GM21717 (cell line): ENCODE measurements around the gene PLEKHM3.
"Not testable (repeated sequence)": the region's sequence is repeated elsewhere in the genome, so short reads cannot be mapped to it uniquely, and the experiment has no call there.

Source experiments
- ATAC-seq: cut with Tn5 transposase; IDR thresholded peaks from one replicate; pipeline ENCODE4 v1.9.1; 2021; ENCODE audit warnings: mild to moderate bottlenecking, moderate library complexity; ENCODE audit not compliant: unreplicated experiment

PLEKHM3 gene

DNA sequence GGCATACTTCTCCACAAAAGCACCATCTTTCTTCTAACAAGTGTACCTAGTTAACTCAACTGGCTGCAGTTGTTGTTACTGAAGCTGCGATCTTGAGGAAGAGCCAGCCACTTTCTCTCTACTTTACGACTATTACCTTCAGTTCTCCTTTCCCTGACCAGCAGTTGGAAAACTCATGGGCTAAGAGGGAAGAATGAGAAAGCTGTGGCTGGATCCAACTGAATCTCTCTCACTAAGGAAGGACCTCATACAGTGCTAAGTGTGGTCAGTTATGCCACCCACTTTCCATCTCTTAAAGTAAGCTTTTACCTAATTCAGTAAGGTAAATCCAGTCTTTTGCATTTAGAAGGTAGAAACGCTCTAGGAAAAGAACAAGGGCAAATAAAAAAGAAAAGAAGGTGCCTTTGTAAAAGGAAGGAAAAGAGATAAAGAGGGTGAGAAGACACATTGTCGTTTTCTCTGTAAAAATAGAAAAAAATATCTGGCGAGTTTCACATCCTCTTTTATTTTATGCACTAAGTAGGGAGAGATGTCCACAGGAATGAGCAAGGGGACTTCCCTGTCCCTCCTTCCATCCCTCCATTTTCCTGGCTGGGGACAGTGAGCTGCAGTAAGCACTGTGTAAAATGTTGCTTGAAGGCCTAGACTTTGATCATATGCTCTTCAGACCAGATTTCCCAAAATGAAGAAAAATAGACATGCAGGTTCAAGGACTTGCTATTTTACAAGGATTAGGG lies 73.4 kb downstream of the PLEKHM3 start:
- ATAC-seq, result no peak

DNA sequence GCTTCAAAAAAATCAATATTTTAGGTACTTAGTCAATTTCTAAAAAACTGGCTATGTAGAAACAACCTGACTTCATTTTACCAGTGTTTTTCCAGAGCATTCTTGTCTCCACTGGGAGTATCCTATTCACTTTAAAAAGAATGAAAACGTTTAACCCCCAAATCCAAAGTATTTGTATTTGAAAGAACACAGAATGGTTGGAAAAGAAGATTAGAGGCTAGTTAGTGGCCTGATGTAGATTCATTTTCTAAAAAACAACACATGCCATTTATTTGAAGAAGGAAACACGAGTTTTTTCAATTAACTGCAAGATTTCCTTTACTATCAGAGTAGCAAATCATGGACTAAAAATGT lies 74.6 kb downstream of the PLEKHM3 start:
- no peak for ATAC-seq

DNA sequence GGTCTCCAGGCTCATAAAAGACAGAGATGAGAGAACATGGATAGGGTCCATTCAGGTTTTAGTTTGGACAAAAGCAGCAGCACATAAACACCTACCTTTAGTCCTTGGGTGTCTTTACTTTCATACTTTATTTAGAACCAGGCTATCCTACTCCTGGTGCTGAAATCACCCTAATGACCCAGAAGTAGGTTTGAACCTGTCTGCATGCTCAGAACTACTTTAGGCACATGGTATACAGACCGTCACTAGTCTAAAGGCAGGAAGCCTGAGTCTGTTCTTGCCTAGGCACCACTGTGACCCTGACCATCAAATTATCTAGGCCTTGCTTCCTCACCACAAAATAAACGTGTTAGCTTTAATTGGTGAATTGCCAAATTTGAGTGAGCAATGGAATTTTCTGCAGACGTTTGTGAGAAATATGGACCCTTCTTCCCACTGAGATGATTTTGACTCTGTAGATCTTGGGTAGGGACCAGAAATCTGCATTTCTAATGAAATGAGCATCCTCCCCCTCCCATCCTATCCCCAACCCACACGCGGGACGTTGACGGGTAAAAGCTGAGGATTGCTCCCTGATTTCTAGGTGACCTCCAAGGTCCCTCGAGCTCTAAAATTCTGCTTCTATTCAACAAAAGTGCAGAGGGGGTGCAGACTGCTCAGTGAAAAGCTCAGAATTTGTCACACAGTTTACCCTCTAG lies 75.1 kb downstream of the PLEKHM3 start:
- ATAC-seq, result no peak

DNA sequence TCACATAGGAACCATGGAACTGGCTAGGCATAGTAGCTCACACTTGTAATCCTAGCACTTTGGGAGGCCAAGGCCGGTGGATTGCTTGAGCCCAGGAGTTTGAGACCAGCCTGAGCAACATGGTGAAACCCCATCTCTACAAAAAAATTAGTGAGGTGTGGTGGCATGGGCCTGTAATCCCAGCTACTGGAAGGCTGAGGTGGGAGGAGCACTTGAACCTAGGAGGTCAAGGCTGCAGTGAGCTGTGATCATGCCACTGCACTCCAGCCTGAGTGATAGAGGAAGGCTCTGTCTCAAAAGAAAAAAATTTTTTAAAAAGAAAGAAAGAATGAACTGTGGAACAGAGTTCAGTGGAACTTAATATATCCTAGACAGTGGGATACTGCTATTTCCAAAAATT lies 76.1 kb downstream of the PLEKHM3 start:
- ATAC-seq, result not testable (repeated sequence)

DNA sequence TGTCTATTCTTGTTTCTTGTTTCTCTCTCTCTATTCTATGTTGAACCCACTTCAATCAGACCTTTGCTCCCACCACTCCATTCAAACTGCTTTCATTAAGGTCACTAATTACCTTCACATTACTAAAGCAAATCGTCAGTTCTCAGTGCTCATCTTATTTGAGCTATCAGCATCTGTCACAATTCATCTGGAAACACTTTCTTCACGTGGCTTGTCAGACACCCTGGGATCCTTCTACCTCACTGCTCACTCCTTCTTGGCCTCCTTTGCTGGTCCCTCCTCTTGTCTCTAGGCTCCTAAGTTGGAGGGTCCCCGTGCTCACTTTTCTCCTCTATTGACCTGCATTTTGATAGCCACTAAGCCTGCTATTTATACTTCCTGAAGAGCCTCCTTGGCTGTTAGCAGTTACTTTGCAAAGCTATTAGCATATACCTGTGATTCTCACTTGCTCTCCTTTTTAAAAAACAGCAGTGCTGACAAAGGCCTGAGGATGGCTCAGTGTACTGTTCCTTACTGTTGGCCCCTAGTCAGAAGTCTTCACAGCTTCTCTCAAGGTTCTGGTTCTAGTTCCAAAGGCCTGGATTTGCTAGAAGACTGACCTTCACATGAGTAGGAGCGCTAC lies 80.2 kb downstream of the PLEKHM3 start:
- ATAC-seq, result no peak

DNA sequence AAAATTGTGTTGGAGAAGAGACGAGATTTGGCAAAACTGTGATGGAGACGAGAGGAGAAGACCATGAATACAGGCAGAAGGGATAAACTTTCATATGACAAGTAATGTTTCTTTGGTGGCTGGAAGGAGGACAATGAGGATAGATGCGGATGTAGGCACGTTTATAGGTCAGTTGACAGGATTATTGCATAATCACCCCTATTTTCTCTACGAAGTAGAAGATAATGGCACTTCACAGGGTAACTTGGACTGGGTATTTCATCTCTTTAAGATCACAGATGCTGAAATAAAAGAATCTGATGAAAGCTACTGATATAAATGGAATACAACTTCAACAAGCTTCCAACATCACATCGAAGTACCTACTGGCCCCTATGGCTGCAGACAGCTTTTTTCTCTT lies 81.0 kb downstream of the PLEKHM3 start:
- no peak for ATAC-seq

DNA sequence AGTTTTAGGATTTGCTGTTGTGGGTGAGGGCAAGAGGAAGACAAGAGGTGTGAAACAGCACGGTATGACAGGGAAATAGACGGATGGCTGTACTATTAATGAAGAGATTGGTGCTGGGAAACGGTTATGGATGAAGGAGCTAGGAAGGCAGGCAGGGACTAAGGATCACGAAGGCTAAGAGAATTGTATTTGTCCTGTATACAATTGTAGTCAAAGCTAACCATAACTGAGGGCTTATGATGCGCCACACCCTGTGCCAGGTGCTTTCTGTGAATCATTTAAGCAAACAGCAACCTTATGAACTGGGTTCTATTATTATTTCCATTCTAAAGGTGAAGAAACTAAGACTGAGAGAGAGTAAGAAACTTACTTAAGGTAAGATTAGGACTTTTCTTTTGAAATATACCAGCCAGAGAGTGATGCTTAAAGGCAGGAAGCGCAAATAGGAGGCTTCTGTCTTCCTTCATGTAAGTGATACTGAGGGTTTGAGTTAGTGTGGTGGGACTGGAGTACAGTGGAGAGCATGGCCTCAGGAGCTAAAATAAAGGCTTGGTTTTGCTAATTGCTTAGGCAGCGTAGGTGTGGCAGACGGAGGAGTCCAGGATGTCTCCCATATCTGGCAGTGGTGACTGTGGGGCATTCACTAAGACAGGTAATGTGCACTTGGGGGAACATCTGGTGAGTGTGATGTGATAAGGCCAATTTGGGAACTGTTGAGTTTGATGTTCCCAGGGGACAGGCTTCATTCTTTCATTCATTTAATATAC lies 85.8 kb downstream of the PLEKHM3 start:
- no peak for ATAC-seq

DNA sequence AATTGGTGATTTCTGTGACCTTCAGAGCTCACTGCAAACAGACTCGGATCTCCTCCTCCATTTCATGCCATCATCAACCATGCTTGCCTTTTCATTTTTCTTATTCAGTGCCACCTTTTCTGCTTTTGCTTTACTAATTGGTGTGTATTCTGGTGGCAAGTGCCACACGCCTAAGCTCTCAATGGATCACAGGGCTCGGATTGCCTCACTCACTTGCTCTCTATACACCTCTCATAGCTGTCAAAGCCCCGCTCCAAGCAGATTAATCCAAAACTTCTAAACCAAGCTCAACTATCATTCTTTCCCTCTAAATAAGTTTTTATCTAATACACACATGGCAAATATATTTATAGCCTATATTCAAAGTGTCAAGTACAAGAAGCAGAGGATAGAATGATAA lies 86.4 kb downstream of the PLEKHM3 start:
- no peak for ATAC-seq

DNA sequence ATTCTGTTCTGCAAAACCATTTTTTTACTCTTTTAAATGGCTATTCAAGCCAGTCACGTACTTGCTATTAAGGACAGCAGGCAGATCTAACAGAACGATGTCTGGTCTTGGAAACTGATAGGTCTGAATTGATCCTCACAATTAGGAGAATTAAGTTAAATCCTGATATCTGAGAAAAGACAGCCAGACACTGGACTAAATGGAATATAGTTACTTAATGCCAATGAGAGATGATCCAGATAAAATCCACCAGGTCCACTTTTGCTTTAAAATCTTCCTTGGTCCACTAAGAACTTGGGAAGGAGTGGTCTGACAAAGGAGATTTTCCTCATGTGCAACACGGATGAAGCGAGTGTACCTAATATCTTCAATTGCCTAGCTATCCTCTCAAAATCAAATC lies 86.9 kb downstream of the PLEKHM3 start:
- no peak for ATAC-seq

DNA sequence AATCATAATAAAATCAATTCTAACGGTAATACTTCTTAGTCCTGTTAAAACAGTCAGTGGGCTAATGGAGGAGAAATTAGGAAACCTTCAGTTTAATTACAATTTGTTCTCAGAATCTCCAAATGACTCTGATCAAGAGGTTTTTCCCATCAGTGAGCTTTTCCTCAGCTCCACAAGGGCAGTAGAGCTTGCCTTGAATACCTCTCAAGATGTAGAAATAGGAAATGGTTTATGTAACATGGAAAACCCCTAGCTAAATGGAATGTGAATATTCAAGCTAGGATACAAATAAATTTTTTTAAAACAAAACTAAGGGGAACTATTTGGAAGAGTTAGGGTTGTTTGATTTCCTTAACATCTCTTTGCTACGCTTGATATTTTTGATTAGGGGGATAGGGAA lies 87.5 kb downstream of the PLEKHM3 start:
- ATAC-seq, result no peak

DNA sequence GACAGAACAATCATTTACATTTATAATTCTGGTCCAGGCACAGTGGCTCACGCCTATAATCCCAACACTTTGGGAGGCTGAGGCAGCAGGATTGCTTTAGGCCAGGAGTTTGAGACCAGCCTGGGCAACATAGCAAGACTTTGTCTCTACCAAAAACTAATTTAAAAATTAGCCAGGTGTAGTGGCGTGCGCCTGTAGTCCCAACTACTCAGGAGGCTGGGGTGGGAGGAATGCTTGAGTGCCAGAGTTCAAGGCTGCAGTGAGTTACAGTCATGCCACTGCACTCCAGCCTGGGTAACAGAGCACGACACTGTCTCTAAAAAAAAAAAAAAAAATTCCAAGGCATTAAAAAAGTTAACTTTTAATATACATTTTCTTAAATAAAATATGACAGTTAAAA lies 88.1 kb downstream of the PLEKHM3 start:
- no peak for ATAC-seq

DNA sequence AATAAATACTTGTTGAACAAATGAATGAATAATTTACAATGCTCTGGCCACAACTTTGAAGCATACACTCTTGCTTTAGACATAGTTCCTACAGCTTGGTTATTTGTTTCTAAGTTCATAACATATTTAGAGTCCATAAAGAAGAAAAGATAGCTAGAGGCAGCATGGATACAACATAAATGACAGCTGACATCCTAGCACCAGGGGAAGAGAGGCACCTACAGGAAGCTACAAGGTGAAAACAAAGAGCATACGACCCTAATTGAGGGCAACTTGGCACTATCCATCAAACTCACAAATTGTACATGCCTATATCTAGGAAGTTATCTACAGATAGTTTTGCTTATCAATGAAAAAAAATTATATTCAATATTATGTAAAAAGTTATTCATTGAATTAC lies 88.9 kb downstream of the PLEKHM3 start:
- ATAC-seq, result no peak

DNA sequence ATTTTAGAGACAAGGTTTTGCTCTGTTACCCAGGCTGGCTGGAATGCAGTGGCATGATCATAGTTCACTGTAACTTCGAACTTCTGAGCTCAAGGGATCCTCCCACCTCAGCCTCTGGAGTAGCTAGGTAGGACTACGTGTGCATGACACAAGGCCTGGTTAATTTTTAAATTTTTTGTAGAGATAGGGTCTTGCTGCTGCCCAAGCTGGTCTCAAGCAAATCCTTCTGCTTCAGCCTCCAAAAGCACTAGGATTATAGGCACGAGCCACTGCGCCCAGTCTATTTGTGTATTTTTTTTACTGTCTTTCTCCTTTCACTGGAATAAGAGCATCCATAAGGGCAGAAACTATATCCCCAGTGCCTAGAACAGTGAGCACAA lies 89.3 kb downstream of the PLEKHM3 start:
- ATAC-seq, result no peak

DNA sequence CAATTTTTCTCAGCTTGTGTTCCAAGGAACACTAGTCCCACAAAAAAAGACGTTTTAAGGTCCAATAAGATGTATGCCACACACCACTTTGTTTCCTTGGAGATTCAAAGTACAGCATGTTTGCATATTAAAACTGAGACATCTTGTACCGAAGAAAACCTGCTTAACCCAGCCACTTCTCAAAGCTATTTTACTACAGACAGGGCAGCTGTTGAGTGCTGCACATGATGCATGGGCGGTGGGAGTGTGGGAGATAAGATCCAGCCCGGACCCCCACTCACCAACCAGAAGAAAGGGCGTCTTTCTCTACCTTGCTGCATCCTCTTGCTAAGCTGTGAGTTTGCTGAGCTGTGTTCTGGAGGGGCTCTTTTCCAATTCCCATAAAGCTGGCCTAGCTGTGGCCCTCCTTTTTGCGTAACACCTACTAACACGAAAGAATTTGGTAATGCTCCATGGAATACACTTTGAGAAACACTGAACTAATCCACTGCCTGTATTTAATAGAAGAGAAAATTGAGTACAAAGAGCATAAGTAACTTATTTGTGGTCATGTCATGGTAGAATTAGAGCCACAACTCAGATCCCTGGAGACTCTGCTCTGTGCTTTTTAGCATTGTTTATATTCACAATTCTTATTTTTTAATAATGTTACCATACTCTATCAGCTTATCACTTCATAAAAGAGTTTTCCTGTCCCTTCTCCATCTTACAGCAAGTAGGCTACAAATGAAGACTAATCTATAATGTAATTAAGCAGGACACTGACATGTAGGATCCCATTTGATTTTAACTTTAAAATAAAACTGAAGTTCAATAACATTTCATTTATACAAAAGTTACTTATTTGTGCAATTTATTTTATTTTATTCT lies 90.0 kb downstream of the PLEKHM3 start:
- ATAC-seq, result no peak

DNA sequence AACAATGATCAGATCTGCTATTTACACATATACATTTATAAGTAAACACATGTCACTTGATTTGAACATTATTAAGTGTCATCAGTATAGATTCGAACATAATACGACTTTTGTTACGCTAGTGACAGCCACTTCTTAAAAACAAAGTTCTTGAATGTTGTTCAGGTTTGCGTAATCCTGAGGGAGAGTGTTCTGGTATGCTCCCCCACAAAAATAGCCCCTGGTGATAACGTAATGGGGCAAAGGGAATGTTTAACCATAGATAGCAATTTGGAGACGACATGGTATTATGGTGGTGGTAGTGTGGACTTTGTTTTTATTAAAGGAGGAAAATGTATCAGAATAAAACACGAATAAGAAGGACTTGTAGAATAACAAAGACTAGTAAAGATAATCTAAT lies 90.6 kb downstream of the PLEKHM3 start:
- no peak for ATAC-seq

DNA sequence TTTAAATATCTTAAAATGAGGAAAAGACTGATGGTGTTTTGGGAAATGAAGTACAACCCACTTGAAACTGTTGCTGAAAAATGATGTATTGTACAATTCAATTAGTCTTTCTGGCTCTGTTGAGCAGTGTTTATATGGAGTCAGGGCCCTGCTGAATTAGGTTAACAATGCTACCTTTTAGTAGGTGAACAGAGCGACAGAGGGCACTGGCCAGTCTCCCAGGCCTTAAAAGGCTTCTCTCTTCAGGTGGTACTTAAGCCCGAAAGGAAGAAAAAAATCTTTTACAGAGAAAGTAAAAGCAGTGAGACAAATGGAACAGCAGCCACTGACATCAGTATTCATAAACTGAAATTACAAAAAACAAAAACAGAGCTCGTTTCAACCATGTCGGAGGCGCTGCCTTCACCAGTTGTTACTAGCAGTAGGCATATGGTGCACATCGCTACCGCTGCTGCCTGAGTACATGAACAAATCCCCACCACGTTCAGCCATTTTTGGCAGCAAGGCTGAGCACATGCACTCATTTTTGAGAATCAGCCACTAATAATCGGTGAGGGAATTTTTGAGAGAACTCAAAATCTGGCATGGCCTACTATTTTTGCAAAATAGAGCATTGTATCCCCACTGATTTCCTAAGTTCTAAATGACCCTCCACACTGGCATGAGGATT lies 91.8 kb downstream of the PLEKHM3 start:
- ATAC-seq, result no peak

DNA sequence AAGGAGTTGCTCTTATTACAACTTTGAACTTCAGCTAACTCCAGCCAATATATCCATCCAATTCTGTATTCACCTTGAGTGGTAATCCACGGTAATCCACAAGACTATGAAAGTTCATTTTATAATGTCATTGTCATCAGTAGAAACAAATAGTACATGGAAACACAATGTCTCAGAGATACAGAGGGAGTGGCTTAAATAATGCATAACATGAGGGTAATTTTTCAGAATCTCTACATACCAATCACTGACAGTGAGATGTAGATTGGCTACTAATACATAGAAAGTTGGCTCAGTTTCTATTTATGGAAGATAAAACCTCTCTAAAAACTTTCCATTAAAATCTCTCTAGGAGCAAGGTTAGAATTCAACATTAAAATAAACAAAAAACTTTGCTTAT lies 93.2 kb downstream of the PLEKHM3 start:
- ATAC-seq, result no peak

DNA sequence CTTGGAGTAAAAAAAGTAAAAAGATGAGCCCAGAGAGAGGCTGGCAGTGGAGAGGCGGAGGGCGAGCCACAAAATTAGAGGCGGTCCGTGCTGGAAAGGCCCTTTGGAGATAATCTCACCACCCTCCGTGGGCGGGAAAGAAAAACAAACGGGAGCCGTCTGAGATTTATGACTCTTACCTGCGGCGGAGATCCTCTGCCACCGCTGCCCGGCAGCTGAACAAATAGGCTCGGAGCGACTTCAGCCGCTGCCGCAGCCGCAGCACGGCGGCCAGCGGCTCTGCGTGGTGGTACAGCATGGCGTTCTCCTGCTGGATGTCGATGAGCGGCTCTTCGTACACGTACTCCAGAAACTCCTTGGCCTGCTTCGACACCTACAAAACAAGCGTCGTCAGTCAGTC lies 94.6 kb downstream of the PLEKHM3 start:
- ATAC-seq, result no peak

DNA sequence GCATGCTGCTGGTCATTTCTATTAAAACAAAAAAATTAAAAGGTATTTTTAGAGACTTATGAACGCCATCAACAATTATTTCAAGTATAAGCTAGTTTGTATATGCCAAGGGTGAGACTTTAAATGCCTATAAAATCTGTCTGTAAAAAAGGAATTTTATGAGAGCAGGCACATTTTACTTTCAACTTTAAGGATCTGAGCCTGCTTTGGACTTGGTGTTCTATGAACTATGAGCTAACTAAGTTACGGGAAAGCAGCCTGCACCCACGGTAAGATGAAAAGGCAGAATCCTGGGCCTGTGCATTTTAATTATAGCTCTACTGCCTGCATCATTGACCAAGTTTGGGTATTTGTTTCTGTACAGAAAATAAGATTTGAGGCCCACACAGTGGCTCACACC lies 95.4 kb downstream of the PLEKHM3 start:
- ATAC-seq, result no peak

DNA sequence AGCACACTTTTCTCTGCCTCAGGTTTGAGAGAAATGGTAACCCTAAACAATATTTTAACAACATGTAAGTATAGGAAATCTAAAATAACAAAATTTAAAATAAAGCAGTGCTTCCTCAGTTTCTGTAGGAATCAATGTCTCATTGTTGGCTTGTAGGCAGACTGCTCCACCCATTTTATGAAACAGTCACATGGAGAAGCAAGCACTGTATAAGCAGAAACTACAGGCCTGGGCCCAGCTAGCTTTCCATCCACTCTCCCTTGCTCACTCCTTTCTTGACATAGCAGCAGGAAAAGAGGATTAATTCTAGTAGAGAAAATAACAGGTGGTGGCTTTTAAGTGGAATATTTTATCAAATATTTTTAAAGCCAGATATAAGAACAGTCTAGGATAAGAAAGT lies 97.2 kb downstream of the PLEKHM3 start:
- ATAC-seq, result no peak
